GM12878 (cell line): ENCODE measurements around the gene PEX6. TPM values are rescaled to one million over a fixed set of nuclear protein-coding genes. Genes with fewer than 3 reads are reported as not detected.

Experiments
- ATAC-seq: fragments of 200-7000 bp; cut with Tn5 transposase; 3 replicates; pipeline ENCODE4 v1.9.1; 2020; ENCODE audit warnings: mild to moderate bottlenecking, moderate library complexity
- BruUV-seq: library from RNA; stranded (reverse); fragments of 400-500 nt; replicated peaks from 2 replicates; lab custom pipeline; 2021; lab: Mats Ljungman, UMichigan
- CTCF ChIA-PET: fragments of 300-600 bp; sonication (Branson Sonifier 250); formaldehyde crosslinking; extraction: SDS; loops from one replicate; lab custom pipeline; 2021; ENCODE audit warnings: inconsistent platforms; lab: Yijun Ruan, JAX
- POLR2A ChIA-PET: fragments of 350-600 bp; formaldehyde crosslinking; extraction: SDS; loops from one replicate; lab custom pipeline; 2021; ENCODE audit warnings: inconsistent platforms; lab: Charles Lee
- RAD21 ChIA-PET: fragments of 300-600 bp; sonication (Branson Sonifier 250); formaldehyde crosslinking; loops from one replicate; lab custom pipeline; 2023; ENCODE audit warnings: antibody characterized with exemption; ENCODE audit not compliant: unreplicated experiment; lab: Charles Lee
- SMC1A ChIA-PET: fragments of 300-600 bp; sonication (Branson Sonifier 250); formaldehyde crosslinking; loops from one replicate; lab custom pipeline; 2023; ENCODE audit not compliant: unreplicated experiment, uncharacterized antibody; lab: Charles Lee
- DNase-seq: peaks from one replicate; pipeline ENCODE4 v3.0.0-alpha.2; 2011; ENCODE audit warnings: low read depth, low spot score
- FAIRE-seq: peaks from 3 replicates; lab custom pipeline; 2011; peaks lifted over from hg19 to GRCh38; lab: Jason Lieb, UNC
- H2AFZ ChIP-seq: 2 replicates; pipeline ENCODE4 v1.6.0; 2011; ENCODE audit warnings: low read depth, low read length, control low read depth; ENCODE audit not compliant: control insufficient read depth
- H3K27ac ChIP-seq: 2 replicates; pipeline ENCODE4 v1.5.1; 2011; ENCODE audit warnings: control low read depth; ENCODE audit not compliant: control insufficient read depth, insufficient read depth
- H3K27me3 ChIP-seq, 2 experiments: replicated peaks in 1 of 2; 2 replicates each; pipeline versions ENCODE4 v1.6.0 to v1.6.1; 2011; ENCODE audit warnings: low read length in 1 of 2; ENCODE audit not compliant: control insufficient read depth in 2 of 2, insufficient read depth in 2 of 2
- H3K36me3 ChIP-seq, 2 experiments: 2 replicates each; pipeline ENCODE4 v1.5.1; 2011; ENCODE audit warnings: low read length in 1 of 2; ENCODE audit not compliant: control insufficient read depth in 2 of 2, insufficient read depth in 2 of 2
- H3K4me1 ChIP-seq: 2 replicates; pipeline ENCODE4 v1.6.1; 2011; ENCODE audit warnings: mild to moderate bottlenecking, low read length, moderate library complexity, mixed read lengths; ENCODE audit not compliant: control insufficient read depth, insufficient read depth
- H3K4me2 ChIP-seq: 2 replicates; pipeline ENCODE4 v1.6.0; 2011; ENCODE audit warnings: control low read depth; ENCODE audit not compliant: control insufficient read depth, insufficient read depth
- H3K4me3 ChIP-seq: fragments of 200-600 bp; sonication (generic); 2 replicates; pipeline ENCODE4 v1.5.1; 2016
- H3K79me2 ChIP-seq: 2 replicates; pipeline ENCODE4 v1.6.0; 2011; ENCODE audit warnings: low read length; ENCODE audit not compliant: control insufficient read depth, insufficient read depth
- H3K9ac ChIP-seq: 2 replicates; pipeline ENCODE4 v1.8.0; 2011; ENCODE audit warnings: low read length, control low read depth, mixed read lengths; ENCODE audit not compliant: control insufficient read depth, insufficient read depth
- H3K9me3 ChIP-seq: replicated peaks from 3 replicates; pipeline ENCODE4 v1.5.1; 2011; ENCODE audit warnings: mild to moderate bottlenecking, low read length; ENCODE audit not compliant: control insufficient read depth, insufficient read depth
- H4K20me1 ChIP-seq: 2 replicates; pipeline ENCODE4 v1.6.0; 2011; ENCODE audit not compliant: control insufficient read depth, insufficient read depth
- CREM ChIP-seq: IDR thresholded peaks from 2 replicates; pipeline ENCODE4 v1.6.1; 2014; ENCODE audit warnings: antibody characterized with exemption, low read depth
- HDGF ChIP-seq: fragments of 450-650 bp; IDR thresholded peaks from 2 replicates; pipeline ENCODE4 v1.6.1; 2016; ENCODE audit warnings: antibody characterized with exemption
- JUND ChIP-seq: IDR thresholded peaks from 2 replicates; pipeline ENCODE4 v1.6.1; 2012; ENCODE audit warnings: low read depth, mild to moderate bottlenecking, low read length, improper control_type of control experiment, moderate library complexity
- KDM1A ChIP-seq: fragments of 200-600 bp; sonication (generic); IDR thresholded peaks from 2 replicates; pipeline ENCODE4 v1.6.1; 2016; ENCODE audit warnings: borderline replicate concordance
- NFIC ChIP-seq: IDR thresholded peaks from 2 replicates; pipeline ENCODE4 v1.6.1; 2012; ENCODE audit warnings: low read depth, mild to moderate bottlenecking, inconsistent platforms, low read length, moderate library complexity
- RCOR1 ChIP-seq: conservative IDR thresholded peaks from 2 replicates; pipeline ENCODE4 v1.6.1; 2012; ENCODE audit warnings: low read depth, low read length, improper control_type of control experiment
- RELA ChIP-seq: fragments of 450-650 bp; IDR thresholded peaks from 2 replicates; pipeline ENCODE4 v1.8.0; 2014; ENCODE audit warnings: borderline replicate concordance; ENCODE audit not compliant: partially characterized antibody
- SIN3A ChIP-seq: IDR thresholded peaks from 2 replicates; pipeline ENCODE4 v1.6.1; 2012; ENCODE audit warnings: low read depth, low read length, improper control_type of control experiment
- SMAD5 ChIP-seq: IDR thresholded peaks from 2 replicates; pipeline ENCODE4 v1.6.1; 2016; ENCODE audit warnings: antibody characterized with exemption, low read depth
- TBL1XR1 ChIP-seq: IDR thresholded peaks from 2 replicates; pipeline ENCODE4 v1.6.1; 2012; ENCODE audit warnings: low read depth, low read length, improper control_type of control experiment
- TCF12 ChIP-seq: IDR thresholded peaks from 2 replicates; pipeline ENCODE4 v1.6.1; 2011; ENCODE audit warnings: low read depth, mild to moderate bottlenecking, low read length
- WGBS: methylation state at CpG from one replicate; pipeline ENCODE4 v1.1.6; 2016; ENCODE audit warnings: low lambda C conversion rate; ENCODE audit not compliant: insufficient replicate concordance, insufficient coverage; ENCODE audit errors: missing lambda C conversion rate; 5-methylcytosine and 5-hydroxymethylcytosine counted together
- in situ Hi-C: fragments of 300-500 bp; cut with MboI; formaldehyde crosslinking; loops from 9 replicates; pipeline ENCODE4 v1.14.3; 2018; ENCODE audit warnings: mixed read lengths
- intact Hi-C: fragments of 100-400 bp; cut with micrococcal nuclease; formaldehyde crosslinking; loops from one replicate; pipeline ENCODE4 v1.14.2; 2022; ENCODE audit not compliant: unreplicated experiment
- polyA plus RNA-seq, 11 experiments: library from polyadenylated mRNA; depleted of rRNA in 4 of 11; unstranded in 6 of 11; stranded (reverse) in 5 of 11; fragments of >200 nt; fragmentation: Nextera tagmentation in 4 of 11; fragmentation: Illumina TruSeq in 1 of 11; extraction: Ambion mirVana in 4 of 11; extraction: Trizol in 1 of 11; gene quantifications; 1 replicate in 1 of 11; 2 replicates in 10 of 11; pipeline versions ENCODE4 v1.2.1 to v1.2.3, GENCODE V29; 2011 to 2016; ENCODE audit warnings: inconsistent platforms in 2 of 11, missing spikeins in 2 of 11, low read depth in 1 of 11
- total RNA-seq, 4 experiments: library from RNA; depleted of rRNA in 3 of 4; stranded (reverse); fragments of >200 nt in 3 of 4; fragmentation: Illumina TruSeq in 1 of 4; extraction: Trizol in 1 of 4; gene quantifications; 2 replicates each; pipeline versions ENCODE4 v1.2.1 to v1.2.3, GENCODE V29; 2013 to 2021
- TF ChIP-seq, protein P1 (sequence below): fragments of 450-650 bp; IDR thresholded peaks from 2 replicates; pipeline ENCODE4 v1.6.1; 2018; ENCODE audit warnings: borderline replicate concordance, mild to moderate bottlenecking; ENCODE audit not compliant: partially characterized antibody
- TF ChIP-seq, protein P2 (sequence below), 3 experiments: IDR thresholded peaks in 2 of 3; conservative IDR thresholded peaks in 1 of 3; 2 replicates each; pipeline ENCODE4 v1.5.1; 2011; ENCODE audit warnings: low read depth in 3 of 3, low read length in 3 of 3, mild to moderate bottlenecking in 3 of 3, control low read depth in 2 of 3, moderate library complexity in 2 of 3, inconsistent platforms in 1 of 3, mixed read lengths in 1 of 3; ENCODE audit not compliant: control insufficient read depth in 2 of 3, insufficient read depth in 1 of 3; ENCODE audit errors: extremely low read depth in 1 of 3
- TF ChIP-seq, protein P3 (sequence below): fragments of 150-350 bp; IDR thresholded peaks from 2 replicates; pipeline ENCODE4 v1.6.1; 2016; ENCODE audit warnings: low read depth, low read length

PEX6 gene
- total and polyA plus RNA-seq, 10 of the 15 experiments (the other 5 are each of a cell fraction or from before 2014, with no cell fraction given), result 0.39 to 21.1 (median 7.8) TPM

DNA sequence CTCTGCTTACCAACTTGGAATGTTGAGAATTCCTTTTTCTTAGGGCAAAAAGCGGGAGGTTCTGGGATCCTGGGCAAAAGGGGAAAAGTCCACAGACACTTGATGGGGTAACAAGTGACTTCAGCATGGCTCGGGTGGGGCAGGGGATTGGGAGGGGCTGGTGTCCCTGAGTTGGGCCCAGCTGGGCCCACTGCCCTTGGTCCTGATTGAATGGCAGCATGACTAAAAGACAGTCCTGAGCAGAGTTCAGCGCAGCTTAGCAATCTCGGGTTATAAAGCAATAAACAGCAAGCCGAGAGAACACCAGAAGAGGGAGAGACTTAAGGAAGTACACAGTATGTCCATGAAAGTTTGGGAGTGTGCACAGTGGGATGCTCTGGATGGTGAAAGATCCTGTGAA, 10.9 kb upstream of the PEX6 start:
- no peak overlapping the region for H3K4me3 ChIP-seq
- ChIA-PET SMC1A (interaction anchor here (0.5 to 1.7 kb wide), 2 partner anchors 13 to 81 kb away, joined by 3 to 4 read pairs; no protein-coding TSS in a partner anchor), POLR2A (interaction anchor here (0.7 kb wide), 2 partner anchors 52 to 132 kb away, joined by 5 to 6 read pairs; no protein-coding TSS in a partner anchor), RAD21 (interaction anchor here (1.5 kb wide), 1 partner anchor 9 kb away, joined by 3 read pairs; no protein-coding TSS in a partner anchor), CTCF (no interaction called here)
- peaks cover 13% of the 10 kb centered on the region for H3K4me1 ChIP-seq
- peaks cover 2 to 8% of the 10 kb centered on the region in 2 experiments; a peak in 2 of 4 replicates for H3K36me3 ChIP-seq
- H3K9me3 ChIP-seq, result no peaks in the 10 kb centered on the region
- in situ Hi-C loops, result no loop called here
- FAIRE-seq (no peak), DNase-seq (no peak), ATAC-seq (no peak)
- no peaks in the 10 kb centered on the region for H4K20me1 ChIP-seq
- no TSS peak for BruUV-seq
- intact Hi-C loops, result no loop called here
- no peak overlapping the region for H3K27ac ChIP-seq
- no peak overlapping the region for H2AFZ ChIP-seq
- no peaks in the 10 kb centered on the region for H3K27me3 ChIP-seq
- WGBS, result 69% methylated on average over 5 of the region's 5 CpGs
- peaks cover 11% of the 10 kb centered on the region for H3K79me2 ChIP-seq
- H3K9ac ChIP-seq, result no peak overlapping the region
- H3K4me2 ChIP-seq, result no peak overlapping the region
- TF ChIP-seq JUND (no peak), RELA (no peak), TBL1XR1 (no peak), KDM1A (no peak), SIN3A (no peak), RCOR1 (no peak), TCF12 (no peak), SMAD5 (no peak), NFIC (no peak), HDGF (no peak), CREM (no peak)
- TF ChIP-seq, protein P1, sequence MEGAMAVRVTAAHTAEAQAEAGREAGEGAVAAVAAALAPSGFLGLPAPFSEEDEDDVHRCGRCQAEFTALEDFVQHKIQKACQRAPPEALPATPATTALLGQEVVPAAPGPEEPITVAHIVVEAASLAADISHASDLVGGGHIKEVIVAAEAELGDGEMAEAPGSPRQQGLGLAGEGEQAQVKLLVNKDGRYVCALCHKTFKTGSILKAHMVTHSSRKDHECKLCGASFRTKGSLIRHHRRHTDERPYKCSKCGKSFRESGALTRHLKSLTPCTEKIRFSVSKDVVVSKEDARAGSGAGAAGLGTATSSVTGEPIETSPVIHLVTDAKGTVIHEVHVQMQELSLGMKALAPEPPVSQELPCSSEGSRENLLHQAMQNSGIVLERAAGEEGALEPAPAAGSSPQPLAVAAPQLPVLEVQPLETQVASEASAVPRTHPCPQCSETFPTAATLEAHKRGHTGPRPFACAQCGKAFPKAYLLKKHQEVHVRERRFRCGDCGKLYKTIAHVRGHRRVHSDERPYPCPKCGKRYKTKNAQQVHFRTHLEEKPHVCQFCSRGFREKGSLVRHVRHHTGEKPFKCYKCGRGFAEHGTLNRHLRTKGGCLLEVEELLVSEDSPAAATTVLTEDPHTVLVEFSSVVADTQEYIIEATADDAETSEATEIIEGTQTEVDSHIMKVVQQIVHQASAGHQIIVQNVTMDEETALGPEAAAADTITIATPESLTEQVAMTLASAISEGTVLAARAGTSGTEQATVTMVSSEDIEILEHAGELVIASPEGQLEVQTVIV, result no peak
- TF ChIP-seq, protein P2, sequence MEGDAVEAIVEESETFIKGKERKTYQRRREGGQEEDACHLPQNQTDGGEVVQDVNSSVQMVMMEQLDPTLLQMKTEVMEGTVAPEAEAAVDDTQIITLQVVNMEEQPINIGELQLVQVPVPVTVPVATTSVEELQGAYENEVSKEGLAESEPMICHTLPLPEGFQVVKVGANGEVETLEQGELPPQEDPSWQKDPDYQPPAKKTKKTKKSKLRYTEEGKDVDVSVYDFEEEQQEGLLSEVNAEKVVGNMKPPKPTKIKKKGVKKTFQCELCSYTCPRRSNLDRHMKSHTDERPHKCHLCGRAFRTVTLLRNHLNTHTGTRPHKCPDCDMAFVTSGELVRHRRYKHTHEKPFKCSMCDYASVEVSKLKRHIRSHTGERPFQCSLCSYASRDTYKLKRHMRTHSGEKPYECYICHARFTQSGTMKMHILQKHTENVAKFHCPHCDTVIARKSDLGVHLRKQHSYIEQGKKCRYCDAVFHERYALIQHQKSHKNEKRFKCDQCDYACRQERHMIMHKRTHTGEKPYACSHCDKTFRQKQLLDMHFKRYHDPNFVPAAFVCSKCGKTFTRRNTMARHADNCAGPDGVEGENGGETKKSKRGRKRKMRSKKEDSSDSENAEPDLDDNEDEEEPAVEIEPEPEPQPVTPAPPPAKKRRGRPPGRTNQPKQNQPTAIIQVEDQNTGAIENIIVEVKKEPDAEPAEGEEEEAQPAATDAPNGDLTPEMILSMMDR (IDR thresholded peaks at IDR 0.05 in 2 of 3, conservative IDR thresholded peaks at IDR 0.05 in 1 of 3; ENCODE audit: control insufficient read depth in 2 of 3, extremely low read depth in 1 of 3, insufficient read depth in 1 of 3, low read depth in 3 of 3, low read length in 3 of 3), result no peak
- TF ChIP-seq, protein P3, sequence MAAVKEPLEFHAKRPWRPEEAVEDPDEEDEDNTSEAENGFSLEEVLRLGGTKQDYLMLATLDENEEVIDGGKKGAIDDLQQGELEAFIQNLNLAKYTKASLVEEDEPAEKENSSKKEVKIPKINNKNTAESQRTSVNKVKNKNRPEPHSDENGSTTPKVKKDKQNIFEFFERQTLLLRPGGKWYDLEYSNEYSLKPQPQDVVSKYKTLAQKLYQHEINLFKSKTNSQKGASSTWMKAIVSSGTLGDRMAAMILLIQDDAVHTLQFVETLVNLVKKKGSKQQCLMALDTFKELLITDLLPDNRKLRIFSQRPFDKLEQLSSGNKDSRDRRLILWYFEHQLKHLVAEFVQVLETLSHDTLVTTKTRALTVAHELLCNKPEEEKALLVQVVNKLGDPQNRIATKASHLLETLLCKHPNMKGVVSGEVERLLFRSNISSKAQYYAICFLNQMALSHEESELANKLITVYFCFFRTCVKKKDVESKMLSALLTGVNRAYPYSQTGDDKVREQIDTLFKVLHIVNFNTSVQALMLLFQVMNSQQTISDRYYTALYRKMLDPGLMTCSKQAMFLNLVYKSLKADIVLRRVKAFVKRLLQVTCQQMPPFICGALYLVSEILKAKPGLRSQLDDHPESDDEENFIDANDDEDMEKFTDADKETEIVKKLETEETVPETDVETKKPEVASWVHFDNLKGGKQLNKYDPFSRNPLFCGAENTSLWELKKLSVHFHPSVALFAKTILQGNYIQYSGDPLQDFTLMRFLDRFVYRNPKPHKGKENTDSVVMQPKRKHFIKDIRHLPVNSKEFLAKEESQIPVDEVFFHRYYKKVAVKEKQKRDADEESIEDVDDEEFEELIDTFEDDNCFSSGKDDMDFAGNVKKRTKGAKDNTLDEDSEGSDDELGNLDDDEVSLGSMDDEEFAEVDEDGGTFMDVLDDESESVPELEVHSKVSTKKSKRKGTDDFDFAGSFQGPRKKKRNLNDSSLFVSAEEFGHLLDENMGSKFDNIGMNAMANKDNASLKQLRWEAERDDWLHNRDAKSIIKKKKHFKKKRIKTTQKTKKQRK, result no peak
